H1 (cell line): Measurements from ENCODE around the gene ABCA6. TPM values are rescaled to one million over a fixed set of nuclear protein-coding genes. Genes with fewer than 3 reads are reported as not detected.

Source experiments
- ASH2L ChIP-seq: fragments of 200-600, 300-600 bp; sonication (generic); IDR thresholded peaks from one replicate; pipeline ENCODE4 v1.7.1; 2017; ENCODE audit warnings: low read length
- CBX5 ChIP-seq: fragments of 300-800, 300-1000 bp; sonication (generic); IDR thresholded peaks from 2 replicates; pipeline ENCODE4 v1.7.1; 2016; ENCODE audit warnings: antibody characterized with exemption, low read length, low read depth
- CBX8 ChIP-seq: fragments of 300-800, 300-1000 bp; sonication (generic); IDR thresholded peaks from 2 replicates; pipeline ENCODE4 v1.7.1; 2016; ENCODE audit warnings: low read depth, low read length, borderline replicate concordance
- GTF2F1 ChIP-seq: IDR thresholded peaks from 2 replicates; pipeline ENCODE4 v1.6.1; 2012; ENCODE audit warnings: low read depth, low read length, improper control_type of control experiment, borderline replicate concordance
- POLR2AphosphoS5 ChIP-seq: IDR thresholded peaks from 2 replicates; pipeline ENCODE4 v1.6.1; 2011; ENCODE audit warnings: low read depth, low read length
- SIX5 ChIP-seq: IDR thresholded peaks from 2 replicates; pipeline ENCODE4 v1.6.1; 2011; ENCODE audit warnings: mild to moderate bottlenecking, low read depth, low read length
- SP1 ChIP-seq: IDR thresholded peaks from 2 replicates; pipeline ENCODE4 v1.6.1; 2011; ENCODE audit warnings: low read depth, low read length
- TAF1 ChIP-seq: IDR thresholded peaks from 2 replicates; pipeline ENCODE4 v1.6.1; 2011; ENCODE audit warnings: mild to moderate bottlenecking, low read depth, low read length
- polyA plus RNA-seq, 7 experiments: library from polyadenylated mRNA; depleted of rRNA in 3 of 7; stranded (reverse) in 5 of 7; unstranded in 2 of 7; fragments of >200 nt in 5 of 7; fragments of 200-250 nt in 2 of 7; gene quantifications; 1 replicate in 5 of 7; 2 replicates in 1 of 7; 4 replicates in 1 of 7; pipeline versions ENCODE4 v1.2.1 to v1.2.3, GENCODE V29; 2011 to 2013; ENCODE audit warnings: missing spikeins in 2 of 7, mixed read lengths in 2 of 7
- total RNA-seq: library from RNA; stranded (reverse); fragmentation: NEBNext Ultra II Directional; extraction: Animal tissue kit (Norgen Biotek cat#: 25700); gene quantifications from 2 replicates; pipeline ENCODE4 v1.2.1, GENCODE V29; 2021

Gene ABCA6
- total and polyA plus RNA-seq, 2 of the 8 experiments (the other 6 are each of a cell fraction or from before 2014, with no cell fraction given): not detected

- no peak for TF ChIP-seq CBX8
- TF ChIP-seq GTF2F1: no peak
- TF ChIP-seq POLR2AphosphoS5: no peak
- no peak for TF ChIP-seq SIX5
- no peak for TF ChIP-seq SP1
- no peak for TF ChIP-seq TAF1
- no peak for TF ChIP-seq ASH2L
- TF ChIP-seq CBX5: no peak
Observed at GRCh38 chr17:69064476-69064875, 77.2 kb downstream of the ABCA6 start (continued).
